ENCODE measurements around the gene MCOLN1.

The MCOLN1 gene

DNA sequence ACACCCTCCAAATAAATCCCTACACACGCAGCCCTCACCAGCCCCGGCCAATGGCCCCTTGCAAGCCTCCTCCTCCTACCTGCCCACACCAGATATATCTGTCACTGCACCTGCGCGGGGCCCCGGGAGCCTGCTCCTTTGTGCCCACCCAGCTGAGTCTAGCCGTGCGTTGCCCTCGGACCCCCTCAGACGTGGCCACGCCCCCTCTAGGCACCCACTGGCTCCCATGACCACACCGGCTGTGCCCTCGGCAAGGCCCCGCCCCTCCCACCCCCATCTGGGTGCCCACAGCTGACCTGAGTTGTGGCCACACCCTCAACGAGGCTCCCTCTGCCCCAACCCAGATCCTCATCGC lies 6.8 kb downstream of the MCOLN1 start:
- Histone ChIP-seq H3K36me3 (replicated peaks; ENCODE audit: low read depth, low read length) (no peaks in the 10 kb centered on the region), H3K4me1 (ENCODE audit: low read length) (no peaks in the 10 kb centered on the region), H3K4me2 (ENCODE audit: low read length) (no peak overlapping the region), H3K27me3 (ENCODE audit: low read depth, low read length) (no peaks in the 10 kb centered on the region), H3K9ac (ENCODE audit: low read length) (no peak overlapping the region), H2AFZ (ENCODE audit: low read depth, low read length) (no peak overlapping the region), H4K20me1 (ENCODE audit: insufficient read depth, low read length) (no peaks in the 10 kb centered on the region), H3K9me3 (ENCODE audit: insufficient read depth, low read length) (no peaks in the 10 kb centered on the region), H3K79me2 (ENCODE audit: low read length) (no peaks in the 10 kb centered on the region), H3K27ac (ENCODE audit: low read length) (no peak overlapping the region), H3K4me3 (ENCODE audit: low read length) (no peak overlapping the region)
- no peak for TF ChIP-seq EZH2phosphoT487 (IDR thresholded peaks at IDR 0.05; ENCODE audit: low read depth)
- TF ChIP-seq, protein P1, sequence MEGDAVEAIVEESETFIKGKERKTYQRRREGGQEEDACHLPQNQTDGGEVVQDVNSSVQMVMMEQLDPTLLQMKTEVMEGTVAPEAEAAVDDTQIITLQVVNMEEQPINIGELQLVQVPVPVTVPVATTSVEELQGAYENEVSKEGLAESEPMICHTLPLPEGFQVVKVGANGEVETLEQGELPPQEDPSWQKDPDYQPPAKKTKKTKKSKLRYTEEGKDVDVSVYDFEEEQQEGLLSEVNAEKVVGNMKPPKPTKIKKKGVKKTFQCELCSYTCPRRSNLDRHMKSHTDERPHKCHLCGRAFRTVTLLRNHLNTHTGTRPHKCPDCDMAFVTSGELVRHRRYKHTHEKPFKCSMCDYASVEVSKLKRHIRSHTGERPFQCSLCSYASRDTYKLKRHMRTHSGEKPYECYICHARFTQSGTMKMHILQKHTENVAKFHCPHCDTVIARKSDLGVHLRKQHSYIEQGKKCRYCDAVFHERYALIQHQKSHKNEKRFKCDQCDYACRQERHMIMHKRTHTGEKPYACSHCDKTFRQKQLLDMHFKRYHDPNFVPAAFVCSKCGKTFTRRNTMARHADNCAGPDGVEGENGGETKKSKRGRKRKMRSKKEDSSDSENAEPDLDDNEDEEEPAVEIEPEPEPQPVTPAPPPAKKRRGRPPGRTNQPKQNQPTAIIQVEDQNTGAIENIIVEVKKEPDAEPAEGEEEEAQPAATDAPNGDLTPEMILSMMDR (IDR thresholded peaks at IDR 0.05; ENCODE audit: low read depth, low read length) = no peak

DNA sequence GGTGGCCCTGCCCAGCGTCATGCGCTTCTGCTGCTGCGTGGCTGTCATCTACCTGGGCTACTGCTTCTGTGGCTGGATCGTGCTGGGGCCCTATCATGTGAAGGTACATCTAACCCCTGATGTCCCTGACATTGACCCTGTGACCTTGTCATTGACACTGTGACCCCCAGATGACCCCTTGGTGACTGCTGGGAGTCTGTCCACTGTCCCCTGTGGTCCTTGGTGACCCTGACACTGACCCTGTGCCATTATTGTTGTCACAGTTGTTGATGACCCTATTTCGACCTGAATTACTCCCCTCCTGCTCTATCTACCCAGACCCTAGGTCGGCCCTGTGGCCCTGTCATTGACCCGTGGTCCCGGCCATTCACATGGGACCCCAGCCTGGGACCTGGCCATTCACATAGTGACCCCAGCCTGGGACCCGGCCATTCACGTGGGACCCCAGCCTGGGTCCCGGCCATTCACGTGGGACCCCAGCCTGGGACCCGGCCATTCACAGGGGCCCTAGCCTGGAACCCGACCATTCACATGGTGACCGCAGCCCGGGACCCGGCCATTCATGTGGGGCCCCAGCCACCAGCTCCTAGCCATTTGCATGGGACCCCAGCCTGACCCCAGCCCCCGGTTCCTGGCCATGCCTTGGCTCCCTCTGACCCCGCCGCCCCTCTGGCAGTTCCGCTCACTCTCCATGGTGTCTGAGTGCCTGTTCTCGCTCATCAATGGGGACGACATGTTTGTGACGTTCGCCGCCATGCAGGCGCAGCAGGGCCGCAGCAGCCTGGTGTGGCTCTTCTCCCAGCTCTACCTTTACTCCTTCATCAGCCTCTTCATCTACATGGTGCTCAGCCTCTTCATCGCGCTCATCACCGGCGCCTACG lies 7.4 kb downstream of the MCOLN1 start:
- no peak for TF ChIP-seq EZH2phosphoT487 (IDR thresholded peaks at IDR 0.05; ENCODE audit: low read depth)
- TF ChIP-seq, protein P1 (IDR thresholded peaks at IDR 0.05; ENCODE audit: low read depth, low read length) = no peak
- Histone ChIP-seq H2AFZ (ENCODE audit: low read depth, low read length) (no peak overlapping the region), H4K20me1 (ENCODE audit: insufficient read depth, low read length) (no peaks in the 10 kb centered on the region), H3K4me1 (ENCODE audit: low read length) (no peaks in the 10 kb centered on the region), H3K27ac (ENCODE audit: low read length) (no peak overlapping the region), H3K4me2 (ENCODE audit: low read length) (no peak overlapping the region), H3K36me3 (replicated peaks; ENCODE audit: low read depth, low read length) (no peaks in the 10 kb centered on the region), H3K9ac (ENCODE audit: low read length) (no peak overlapping the region), H3K4me3 (ENCODE audit: low read length) (no peak overlapping the region), H3K9me3 (ENCODE audit: insufficient read depth, low read length) (no peaks in the 10 kb centered on the region), H3K27me3 (ENCODE audit: low read depth, low read length) (no peaks in the 10 kb centered on the region), H3K79me2 (ENCODE audit: low read length) (no peaks in the 10 kb centered on the region)

DNA sequence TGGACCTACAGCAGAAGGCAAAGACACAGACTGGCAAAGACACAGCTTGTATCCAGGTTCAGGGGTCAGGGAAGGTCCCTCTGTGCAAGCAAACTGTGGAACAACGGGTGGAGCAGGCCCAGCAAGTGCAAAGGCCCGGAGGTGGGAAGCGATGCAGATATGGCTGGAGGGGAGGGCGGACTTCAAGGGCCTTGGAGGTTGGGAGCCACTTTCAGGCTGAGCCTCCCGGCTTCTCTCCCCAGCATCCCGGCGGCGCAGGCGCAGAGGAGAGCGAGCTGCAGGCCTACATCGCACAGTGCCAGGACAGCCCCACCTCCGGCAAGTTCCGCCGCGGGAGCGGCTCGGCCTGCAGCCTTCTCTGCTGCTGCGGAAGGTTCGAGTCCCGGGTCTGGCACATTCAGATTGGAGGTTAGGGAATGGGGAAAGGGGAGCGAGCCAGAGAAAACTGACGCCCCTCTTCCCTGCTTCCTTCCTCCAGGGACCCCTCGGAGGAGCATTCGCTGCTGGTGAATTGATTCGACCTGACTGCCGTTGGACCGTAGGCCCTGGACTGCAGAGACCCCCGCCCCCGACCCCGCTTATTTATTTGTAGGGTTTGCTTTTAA lies 11.0 kb downstream of the MCOLN1 start:
- Histone ChIP-seq H3K79me2 (ENCODE audit: low read length) (peaks cover 5% of the 10 kb centered on the region; the same call in 1 of the 2 replicates), H3K4me2 (ENCODE audit: low read length) (peak overlapping the region; percentile 51), H3K27ac (ENCODE audit: low read length) (no peak overlapping the region), H4K20me1 (ENCODE audit: insufficient read depth, low read length) (no peaks in the 10 kb centered on the region), H3K9me3 (ENCODE audit: insufficient read depth, low read length) (no peaks in the 10 kb centered on the region), H2AFZ (ENCODE audit: low read depth, low read length) (no peak overlapping the region), H3K9ac (ENCODE audit: low read length) (no peak overlapping the region), H3K36me3 (replicated peaks; ENCODE audit: low read depth, low read length) (peaks cover 2% of the 10 kb centered on the region), H3K4me3 (ENCODE audit: low read length) (peak overlapping the region; percentile 88), H3K4me1 (ENCODE audit: low read length) (peaks cover 4% of the 10 kb centered on the region; the same call in 1 of the 2 replicates), H3K27me3 (ENCODE audit: low read depth, low read length) (no peaks in the 10 kb centered on the region)
- TF ChIP-seq EZH2phosphoT487 (IDR thresholded peaks at IDR 0.05; ENCODE audit: low read depth) = no peak
- TF ChIP-seq, protein P1 (IDR thresholded peaks at IDR 0.05; ENCODE audit: low read depth, low read length) = no peak

DNA sequence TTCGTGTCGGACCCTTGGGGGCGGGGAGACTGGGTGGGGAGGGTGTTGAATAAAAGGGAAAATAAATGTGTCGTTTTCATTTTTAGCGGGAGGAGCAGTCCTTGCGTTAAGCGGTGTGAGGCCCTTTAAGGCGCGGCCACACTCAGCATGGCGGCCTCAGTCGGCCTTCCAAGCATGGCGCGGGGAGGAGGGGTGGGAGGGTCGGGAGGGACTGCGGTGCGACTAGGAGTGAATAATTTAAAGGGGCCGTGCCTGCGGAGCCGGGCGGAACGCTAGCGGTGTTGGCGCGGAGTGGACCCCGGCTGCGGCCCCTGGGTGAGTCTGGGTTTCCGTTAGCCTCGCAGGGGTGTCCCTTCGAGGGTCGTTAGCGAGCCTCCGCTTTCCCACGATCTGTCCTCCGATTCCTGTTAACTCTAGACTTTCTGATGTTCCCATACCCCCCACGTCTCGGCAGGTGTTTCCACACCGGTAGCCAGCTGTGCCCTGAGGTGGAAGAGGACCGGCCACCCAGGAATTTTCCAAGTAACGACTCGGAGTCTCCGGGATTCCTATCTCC lies 11.6 kb downstream of the MCOLN1 start:
- Histone ChIP-seq H3K4me2 (ENCODE audit: low read length) (peak overlapping the region; percentile 76), H3K27me3 (ENCODE audit: low read depth, low read length) (no peaks in the 10 kb centered on the region), H3K9me3 (ENCODE audit: insufficient read depth, low read length) (no peaks in the 10 kb centered on the region), H3K36me3 (replicated peaks; ENCODE audit: low read depth, low read length) (peaks cover 8% of the 10 kb centered on the region), H3K4me3 (ENCODE audit: low read length) (peak overlapping the region; percentile 88), H3K27ac (ENCODE audit: low read length) (no peak overlapping the region), H3K4me1 (ENCODE audit: low read length) (peaks cover 4% of the 10 kb centered on the region; the same call in 1 of the 2 replicates), H3K9ac (ENCODE audit: low read length) (peak overlapping the region; percentile 82), H4K20me1 (ENCODE audit: insufficient read depth, low read length) (no peaks in the 10 kb centered on the region), H2AFZ (ENCODE audit: low read depth, low read length) (peak overlapping the region; percentile 13), H3K79me2 (ENCODE audit: low read length) (peaks cover 5% of the 10 kb centered on the region; the same call in 1 of the 2 replicates)
- TF ChIP-seq EZH2phosphoT487 (IDR thresholded peaks at IDR 0.05; ENCODE audit: low read depth) = no peak
- TF ChIP-seq, protein P1 (IDR thresholded peaks at IDR 0.05; ENCODE audit: low read depth, low read length) = no peak
